Muscle layer of colon (tissue), 2 donors: ENCODE measurements around the gene DSEL.

Experiments used
- H3K27ac ChIP-seq: one replicate; pipeline ENCODE4 v1.7.0; 2013; ENCODE audit warnings: low read depth, mild to moderate bottlenecking, low read length, moderate library complexity
- H3K27me3 ChIP-seq, 2 donors: one replicate each; pipeline ENCODE4 v1.7.0; 2013; ENCODE audit warnings: low read length in 2 of 2, mild to moderate bottlenecking in 2 of 2; ENCODE audit not compliant: insufficient read depth in 2 of 2, control insufficient read depth in 1 of 2
- H3K36me3 ChIP-seq: one replicate; pipeline ENCODE4 v1.7.0; 2013; ENCODE audit warnings: mild to moderate bottlenecking, low read length; ENCODE audit not compliant: insufficient read depth
- H3K4me1 ChIP-seq: one replicate; pipeline ENCODE4 v1.7.0; 2013; ENCODE audit warnings: mild to moderate bottlenecking, low read length; ENCODE audit not compliant: insufficient read depth
- H3K4me3 ChIP-seq, 2 donors: one replicate each; pipeline ENCODE4 v1.7.0; 2013; ENCODE audit warnings: low read length in 2 of 2, low read depth in 1 of 2, mild to moderate bottlenecking in 1 of 2, moderate library complexity in 1 of 2
- H3K9ac ChIP-seq: one replicate; pipeline ENCODE4 v1.7.0; 2013; ENCODE audit warnings: low read length
- H3K9me3 ChIP-seq: one replicate; pipeline ENCODE4 v1.7.0; 2013; ENCODE audit warnings: mild to moderate bottlenecking, low read length
- donor health status: abdominal sarcoma.
- donor health status: Adenocarcinoma of cecum.

Gene DSEL

GRCh38 chr18:67496469-67496868 lies 20.1 kb downstream of the DSEL start:
- H3K27ac ChIP-seq, result no peak overlapping the region
- H3K27me3 ChIP-seq, result no peaks in the 10 kb centered on the region
- H3K9me3 ChIP-seq, result no peaks in the 10 kb centered on the region
- no peak overlapping the region for H3K9ac ChIP-seq
- no peak overlapping the region for H3K4me3 ChIP-seq
- no peaks in the 10 kb centered on the region for H3K36me3 ChIP-seq
- H3K4me1 ChIP-seq, result no peaks in the 10 kb centered on the region

- Histone ChIP-seq H3K27me3 (no peaks in the 10 kb centered on the region), H3K4me3 (no peak overlapping the region), H3K27ac (no peak overlapping the region), H3K9me3 (no peaks in the 10 kb centered on the region), H3K9ac (no peak overlapping the region), H3K36me3 (no peaks in the 10 kb centered on the region), H3K4me1 (no peaks in the 10 kb centered on the region)
Measured at GRCh38 chr18:67486534-67486933, 30.0 kb downstream of the DSEL start.

GRCh38 chr18:67485655-67486054 lies 30.9 kb downstream of the DSEL start:
- H3K4me1 ChIP-seq, result no peaks in the 10 kb centered on the region
- no peak overlapping the region for H3K9ac ChIP-seq
- H3K27me3 ChIP-seq, result no peaks in the 10 kb centered on the region
- no peak overlapping the region for H3K4me3 ChIP-seq
- H3K27ac ChIP-seq, result no peak overlapping the region
- no peaks in the 10 kb centered on the region for H3K9me3 ChIP-seq
- H3K36me3 ChIP-seq, result no peaks in the 10 kb centered on the region

- Histone ChIP-seq H3K27ac (no peak overlapping the region), H3K4me1 (no peaks in the 10 kb centered on the region), H3K27me3 (no peaks in the 10 kb centered on the region), H3K9ac (no peak overlapping the region), H3K4me3 (no peak overlapping the region), H3K36me3 (no peaks in the 10 kb centered on the region), H3K9me3 (no peaks in the 10 kb centered on the region)
Measured at GRCh38 chr18:67484458-67484857, 32.1 kb downstream of the DSEL start.

GRCh38 chr18:67483952-67484351 lies 32.6 kb downstream of the DSEL start:
- Histone ChIP-seq H3K27me3 (no peaks in the 10 kb centered on the region), H3K36me3 (no peaks in the 10 kb centered on the region), H3K4me1 (no peaks in the 10 kb centered on the region), H3K27ac (no peak overlapping the region), H3K4me3 (no peak overlapping the region), H3K9me3 (no peaks in the 10 kb centered on the region), H3K9ac (no peak overlapping the region)

- no peak overlapping the region for H3K4me3 ChIP-seq
- H3K4me1 ChIP-seq, result no peaks in the 10 kb centered on the region
- H3K27ac ChIP-seq, result no peak overlapping the region
- no peaks in the 10 kb centered on the region for H3K9me3 ChIP-seq
- no peaks in the 10 kb centered on the region for H3K27me3 ChIP-seq
- no peaks in the 10 kb centered on the region for H3K36me3 ChIP-seq
- H3K9ac ChIP-seq, result no peak overlapping the region
Measured at GRCh38 chr18:67483237-67483636, 33.3 kb downstream of the DSEL start.

- Histone ChIP-seq H3K4me3 (no peak overlapping the region), H3K36me3 (no peaks in the 10 kb centered on the region), H3K4me1 (no peaks in the 10 kb centered on the region), H3K27ac (no peak overlapping the region), H3K27me3 (no peaks in the 10 kb centered on the region), H3K9ac (no peak overlapping the region), H3K9me3 (no peaks in the 10 kb centered on the region)
Measured at GRCh38 chr18:67478249-67478648, 38.3 kb downstream of the DSEL start.

GRCh38 chr18:67477522-67477921 lies 39.0 kb downstream of the DSEL start:
- Histone ChIP-seq H3K27ac (no peak overlapping the region), H3K4me3 (no peak overlapping the region), H3K9me3 (no peaks in the 10 kb centered on the region), H3K9ac (no peak overlapping the region), H3K27me3 (no peaks in the 10 kb centered on the region), H3K4me1 (no peaks in the 10 kb centered on the region), H3K36me3 (no peaks in the 10 kb centered on the region)

- H3K27ac ChIP-seq, result no peak overlapping the region
- no peaks in the 10 kb centered on the region for H3K4me1 ChIP-seq
- no peaks in the 10 kb centered on the region for H3K27me3 ChIP-seq
- no peak overlapping the region for H3K9ac ChIP-seq
- no peak overlapping the region for H3K4me3 ChIP-seq
- no peaks in the 10 kb centered on the region for H3K36me3 ChIP-seq
- H3K9me3 ChIP-seq, result no peaks in the 10 kb centered on the region
Measured at GRCh38 chr18:67476585-67476984, 39.9 kb downstream of the DSEL start.

GRCh38 chr18:67475673-67476072 lies 40.8 kb downstream of the DSEL start:
- Histone ChIP-seq H3K27ac (no peak overlapping the region), H3K27me3 (no peaks in the 10 kb centered on the region), H3K36me3 (no peaks in the 10 kb centered on the region), H3K9ac (no peak overlapping the region), H3K9me3 (no peaks in the 10 kb centered on the region), H3K4me3 (no peak overlapping the region), H3K4me1 (no peaks in the 10 kb centered on the region)

- H3K9ac ChIP-seq, result no peak overlapping the region
- H3K27ac ChIP-seq, result no peak overlapping the region
- H3K27me3 ChIP-seq, result no peaks in the 10 kb centered on the region
- H3K4me3 ChIP-seq, result no peak overlapping the region
- no peaks in the 10 kb centered on the region for H3K9me3 ChIP-seq
- H3K36me3 ChIP-seq, result no peaks in the 10 kb centered on the region
- H3K4me1 ChIP-seq, result no peaks in the 10 kb centered on the region
Measured at GRCh38 chr18:67468038-67468437, 48.5 kb downstream of the DSEL start.

- Histone ChIP-seq H3K9me3 (no peaks in the 10 kb centered on the region), H3K4me3 (no peak overlapping the region)
Measured at GRCh38 chr18:67467188-67467587, 49.3 kb downstream of the DSEL start.

More at GRCh38 chr18:67467188-67467587, 49.3 kb downstream of the DSEL start:
- Histone ChIP-seq H3K9ac (no peak overlapping the region), H3K27me3 (no peaks in the 10 kb centered on the region), H3K4me1 (no peaks in the 10 kb centered on the region), H3K27ac (no peak overlapping the region), H3K36me3 (no peaks in the 10 kb centered on the region)
